ENCODE data around the gene ARMCX4.

The ARMCX4 gene

DNA sequence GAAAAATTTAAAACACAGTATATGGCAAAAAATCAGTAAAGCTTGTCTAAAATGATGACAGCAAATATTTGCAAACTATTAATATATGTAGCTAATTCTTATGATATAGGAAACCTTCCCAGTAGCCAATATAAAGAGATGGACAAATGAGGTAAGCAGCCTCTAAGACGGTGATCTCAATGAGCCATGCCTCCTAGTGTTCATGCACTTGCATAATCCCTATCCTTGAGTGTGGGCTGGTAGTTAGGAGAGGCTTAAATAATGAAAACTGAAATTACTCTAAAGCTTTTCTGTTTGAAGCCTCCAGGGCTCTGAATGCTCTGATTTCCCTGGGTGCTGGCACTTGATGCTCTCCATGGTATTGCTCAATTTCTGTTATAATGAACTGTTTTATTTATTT lies 24.6 kb upstream of the ARMCX4 start (continued):
- no peak for TF ChIP-seq ZNF501 (tag by site-specific recombination; IDR thresholded peaks at IDR 0.05)
- TF ChIP-seq ZNF785 (tag by site-specific recombination; IDR thresholded peaks at IDR 0.05) = no peak
- TF ChIP-seq ZNF621 (tag by site-specific recombination; IDR thresholded peaks at IDR 0.05) = no peak
- TF ChIP-seq ZNF114 (tag by site-specific recombination; IDR thresholded peaks at IDR 0.05) = no peak
- no peak for TF ChIP-seq ZNF24 (tag by site-specific recombination; IDR thresholded peaks at IDR 0.05)
- TF ChIP-seq ZXDB (tag by site-specific recombination; IDR thresholded peaks at IDR 0.05) = no peak
- no peak for TF ChIP-seq IKZF3 (tag by site-specific recombination; IDR thresholded peaks at IDR 0.05)
- no peak for TF ChIP-seq ZNF394 (tag by site-specific recombination; IDR thresholded peaks at IDR 0.05; ENCODE audit: borderline replicate concordance)
- TF ChIP-seq ZNF623 (tag by site-specific recombination; IDR thresholded peaks at IDR 0.05) = no peak

DNA sequence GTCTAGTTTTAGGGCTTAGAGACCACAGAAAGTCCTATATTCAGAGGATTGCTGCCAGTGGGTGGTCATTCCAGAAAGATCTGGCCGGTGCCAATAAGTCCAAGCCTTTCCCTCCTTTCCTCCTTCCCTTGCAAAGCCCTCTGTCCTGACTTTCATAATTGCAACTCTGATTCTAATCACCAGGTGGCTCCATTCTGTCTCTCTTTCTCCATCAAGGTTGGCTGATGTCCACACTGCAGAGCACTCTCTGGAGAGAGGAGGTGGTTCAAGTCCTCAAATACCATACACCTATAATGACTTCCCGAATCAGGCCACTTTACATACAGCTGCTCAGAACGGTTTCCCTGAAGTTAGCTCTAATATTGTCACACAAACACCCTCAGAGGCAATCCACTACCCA lies 22.4 kb upstream of the ARMCX4 start:
- H3K4me1 ChIP-seq (ENCODE audit: control insufficient read depth, insufficient read depth, low read length) = no peaks in the 10 kb centered on the region
- TF ChIP-seq ZNF654 (tag by site-specific recombination; IDR thresholded peaks at IDR 0.05; ENCODE audit: low read depth) (peak; percentile 11; the same call in 1 of the 2 replicates), PRDM1 (tag by site-specific recombination; IDR thresholded peaks at IDR 0.05) (no peak)
- ChIA-PET POLR2A (no interaction called here), CTCF (interaction anchor here (0.6 to 1.7 kb wide), 4 partner anchors 22 to 343 kb away, joined by 3 to 5 read pairs (median 3); no protein-coding TSS in a partner anchor)
- no peaks in the 10 kb centered on the region; the same call in none of the 2 replicates for H3K9me3 ChIP-seq (ENCODE audit: control insufficient read depth, insufficient read depth, low read depth, low read length)
- H3K36me3 ChIP-seq (ENCODE audit: control insufficient read depth in 2 of 2, insufficient read depth in 1 of 2, low read length in 2 of 2) = no peaks in the 10 kb centered on the region
- H3K27ac ChIP-seq (ENCODE audit: extremely low read depth, low read depth, low read length) = no peak overlapping the region
- H3K4me3 ChIP-seq (ENCODE audit: low read depth, low read length) = no peak overlapping the region

- ChIA-PET POLR2A (no interaction called here), CTCF (no interaction called here)
- Histone ChIP-seq H3K27ac (ENCODE audit: extremely low read depth, low read depth, low read length) (no peak overlapping the region), H3K9me3 (ENCODE audit: control insufficient read depth, insufficient read depth, low read depth, low read length) (no peaks in the 10 kb centered on the region), H3K36me3 (ENCODE audit: control insufficient read depth in 2 of 2, insufficient read depth in 1 of 2, low read length in 2 of 2) (no peaks in the 10 kb centered on the region), H3K4me1 (ENCODE audit: control insufficient read depth, insufficient read depth, low read length) (no peaks in the 10 kb centered on the region), H3K4me3 (ENCODE audit: low read depth, low read length) (no peak overlapping the region)
- TF ChIP-seq ZNF394 (tag by site-specific recombination; IDR thresholded peaks at IDR 0.05; ENCODE audit: borderline replicate concordance) = no peak
- TF ChIP-seq ZNF112 (tag by site-specific recombination; IDR thresholded peaks at IDR 0.05) = no peak
These were observed 6.9 kb upstream of the ARMCX4 start for GRCh38 chrX:101478366-101478765.

GRCh38 chrX:101482296-101482695 lies 3.0 kb upstream of the ARMCX4 start:
- Histone ChIP-seq H3K4me3 (ENCODE audit: low read depth, low read length) (no peak overlapping the region), H3K4me1 (ENCODE audit: control insufficient read depth, insufficient read depth, low read length) (0 out of 2 replicates have a peak, but pooled peaks cover 3% of the 10 kb centered on the region), H3K27ac (ENCODE audit: extremely low read depth, low read depth, low read length) (no peak overlapping the region), H3K36me3 (ENCODE audit: control insufficient read depth in 2 of 2, insufficient read depth in 1 of 2, low read length in 2 of 2) (no peaks in the 10 kb centered on the region), H3K9me3 (ENCODE audit: control insufficient read depth, insufficient read depth, low read depth, low read length) (no peaks in the 10 kb centered on the region)
- POLR2A ChIA-PET = no interaction called here
- CTCF ChIA-PET = no interaction called here
- TF ChIP-seq WT1 (tag by site-specific recombination; IDR thresholded peaks at IDR 0.05) = no peak
- TF ChIP-seq, protein P1, sequence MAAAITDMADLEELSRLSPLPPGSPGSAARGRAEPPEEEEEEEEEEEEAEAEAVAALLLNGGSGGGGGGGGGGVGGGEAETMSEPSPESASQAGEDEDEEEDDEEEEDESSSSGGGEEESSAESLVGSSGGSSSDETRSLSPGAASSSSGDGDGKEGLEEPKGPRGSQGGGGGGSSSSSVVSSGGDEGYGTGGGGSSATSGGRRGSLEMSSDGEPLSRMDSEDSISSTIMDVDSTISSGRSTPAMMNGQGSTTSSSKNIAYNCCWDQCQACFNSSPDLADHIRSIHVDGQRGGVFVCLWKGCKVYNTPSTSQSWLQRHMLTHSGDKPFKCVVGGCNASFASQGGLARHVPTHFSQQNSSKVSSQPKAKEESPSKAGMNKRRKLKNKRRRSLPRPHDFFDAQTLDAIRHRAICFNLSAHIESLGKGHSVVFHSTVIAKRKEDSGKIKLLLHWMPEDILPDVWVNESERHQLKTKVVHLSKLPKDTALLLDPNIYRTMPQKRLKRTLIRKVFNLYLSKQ (tag by site-specific recombination; IDR thresholded peaks at IDR 0.05; ENCODE audit: borderline replicate concordance) = no peak
- no peak for TF ChIP-seq ZNF140 (tag by site-specific recombination; IDR thresholded peaks at IDR 0.05)
- TF ChIP-seq RBAK (tag by site-specific recombination; IDR thresholded peaks at IDR 0.05) = no peak
- no peak for TF ChIP-seq KLF16 (tag by site-specific recombination; IDR thresholded peaks at IDR 0.05)
- TF ChIP-seq, protein P2, sequence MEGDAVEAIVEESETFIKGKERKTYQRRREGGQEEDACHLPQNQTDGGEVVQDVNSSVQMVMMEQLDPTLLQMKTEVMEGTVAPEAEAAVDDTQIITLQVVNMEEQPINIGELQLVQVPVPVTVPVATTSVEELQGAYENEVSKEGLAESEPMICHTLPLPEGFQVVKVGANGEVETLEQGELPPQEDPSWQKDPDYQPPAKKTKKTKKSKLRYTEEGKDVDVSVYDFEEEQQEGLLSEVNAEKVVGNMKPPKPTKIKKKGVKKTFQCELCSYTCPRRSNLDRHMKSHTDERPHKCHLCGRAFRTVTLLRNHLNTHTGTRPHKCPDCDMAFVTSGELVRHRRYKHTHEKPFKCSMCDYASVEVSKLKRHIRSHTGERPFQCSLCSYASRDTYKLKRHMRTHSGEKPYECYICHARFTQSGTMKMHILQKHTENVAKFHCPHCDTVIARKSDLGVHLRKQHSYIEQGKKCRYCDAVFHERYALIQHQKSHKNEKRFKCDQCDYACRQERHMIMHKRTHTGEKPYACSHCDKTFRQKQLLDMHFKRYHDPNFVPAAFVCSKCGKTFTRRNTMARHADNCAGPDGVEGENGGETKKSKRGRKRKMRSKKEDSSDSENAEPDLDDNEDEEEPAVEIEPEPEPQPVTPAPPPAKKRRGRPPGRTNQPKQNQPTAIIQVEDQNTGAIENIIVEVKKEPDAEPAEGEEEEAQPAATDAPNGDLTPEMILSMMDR (tag by site-specific recombination; IDR thresholded peaks at IDR 0.05) = no peak
- TF ChIP-seq ZNF10 (tag by site-specific recombination; IDR thresholded peaks at IDR 0.05) = no peak
- TF ChIP-seq ZNF561 (tag by site-specific recombination; IDR thresholded peaks at IDR 0.05; ENCODE audit: borderline replicate concordance) = no peak
- TF ChIP-seq ZNF549 (tag by site-specific recombination; IDR thresholded peaks at IDR 0.05) = no peak
- no peak for TF ChIP-seq ZNF133 (tag by site-specific recombination; IDR thresholded peaks at IDR 0.05)
- no peak for TF ChIP-seq ZNF24 (tag by site-specific recombination; IDR thresholded peaks at IDR 0.05)
- TF ChIP-seq ZNF548 (tag by site-specific recombination; IDR thresholded peaks at IDR 0.05) = no peak
- no peak for TF ChIP-seq SALL2 (tag by site-specific recombination; IDR thresholded peaks at IDR 0.05; ENCODE audit: borderline replicate concordance)
- TF ChIP-seq ZNF132 (tag by site-specific recombination; IDR thresholded peaks at IDR 0.05; ENCODE audit: borderline replicate concordance) = no peak
- TF ChIP-seq ZNF596 (tag by site-specific recombination; IDR thresholded peaks at IDR 0.05) = no peak
- no peak for TF ChIP-seq ZNF529 (tag by site-specific recombination; IDR thresholded peaks at IDR 0.05; ENCODE audit: insufficient replicate concordance)

All from HEK293 (cell line).